Anterior cingulate cortex (tissue), 58 donors: Measurements from ENCODE around the gene CDH24.

Experiments
- DNase-seq, 58 donors: peaks; one replicate each; lab custom pipeline; 2025; lab: John Stamatoyannopoulos, UW

The CDH24 gene

GRCh38 chr14:23066855-23067744, 9.8 kb upstream of the CDH24 start:
- DNase-seq, result no peak

- no peak for DNase-seq
Observed at GRCh38 chr14:23066368-23066767, 9.0 kb upstream of the CDH24 start.

- no peak for DNase-seq
Observed at GRCh38 chr14:23063601-23064000, 6.3 kb upstream of the CDH24 start.

- DNase-seq, result no peak
Observed at GRCh38 chr14:23062002-23062401, 4.7 kb upstream of the CDH24 start.

GRCh38 chr14:23060536-23061260, 3.4 kb upstream of the CDH24 start:
- no peak for DNase-seq

- DNase-seq, result no peak
Observed at GRCh38 chr14:23058654-23059504, 1.6 kb upstream of the CDH24 start.

GRCh38 chr14:23057757-23058653, 685 bp upstream of the CDH24 start:
- no peak for DNase-seq

GRCh38 chr14:23056145-23056955, 970 bp downstream of the CDH24 start:
- no peak for DNase-seq

GRCh38 chr14:23055621-23056144, 1.6 kb downstream of the CDH24 start:
- no peak for DNase-seq

- DNase-seq, result no peak
Observed at GRCh38 chr14:23055147-23055550, 2.2 kb downstream of the CDH24 start.

- DNase-seq, result no peak
Observed at GRCh38 chr14:23054000-23054811, 3.1 kb downstream of the CDH24 start.

GRCh38 chr14:23053426-23053825, 3.9 kb downstream of the CDH24 start:
- no peak for DNase-seq

- no peak for DNase-seq
Observed at GRCh38 chr14:23052671-23053070, 4.6 kb downstream of the CDH24 start.

- DNase-seq, result no peak
Observed at GRCh38 chr14:23052182-23052623, 5.1 kb downstream of the CDH24 start.

- DNase-seq, result no peak
Observed at GRCh38 chr14:23051141-23052057, 5.9 kb downstream of the CDH24 start.

- no peak for DNase-seq
Observed at GRCh38 chr14:23049011-23049410, 8.3 kb downstream of the CDH24 start.
